GM20000 (cell line): ENCODE data around the gene TEX2.

Experiments
- DNase-seq: peaks from one replicate; pipeline ENCODE4 v3.0.0; 2012; ENCODE audit warnings: low spot score
- TF ChIP-seq, protein P1 (sequence below): IDR thresholded peaks from 2 replicates; pipeline ENCODE4 v1.5.1; 2012; ENCODE audit warnings: mild to moderate bottlenecking, control low read depth; ENCODE audit errors: extremely low read depth, missing control alignments

TEX2 gene

DNA sequence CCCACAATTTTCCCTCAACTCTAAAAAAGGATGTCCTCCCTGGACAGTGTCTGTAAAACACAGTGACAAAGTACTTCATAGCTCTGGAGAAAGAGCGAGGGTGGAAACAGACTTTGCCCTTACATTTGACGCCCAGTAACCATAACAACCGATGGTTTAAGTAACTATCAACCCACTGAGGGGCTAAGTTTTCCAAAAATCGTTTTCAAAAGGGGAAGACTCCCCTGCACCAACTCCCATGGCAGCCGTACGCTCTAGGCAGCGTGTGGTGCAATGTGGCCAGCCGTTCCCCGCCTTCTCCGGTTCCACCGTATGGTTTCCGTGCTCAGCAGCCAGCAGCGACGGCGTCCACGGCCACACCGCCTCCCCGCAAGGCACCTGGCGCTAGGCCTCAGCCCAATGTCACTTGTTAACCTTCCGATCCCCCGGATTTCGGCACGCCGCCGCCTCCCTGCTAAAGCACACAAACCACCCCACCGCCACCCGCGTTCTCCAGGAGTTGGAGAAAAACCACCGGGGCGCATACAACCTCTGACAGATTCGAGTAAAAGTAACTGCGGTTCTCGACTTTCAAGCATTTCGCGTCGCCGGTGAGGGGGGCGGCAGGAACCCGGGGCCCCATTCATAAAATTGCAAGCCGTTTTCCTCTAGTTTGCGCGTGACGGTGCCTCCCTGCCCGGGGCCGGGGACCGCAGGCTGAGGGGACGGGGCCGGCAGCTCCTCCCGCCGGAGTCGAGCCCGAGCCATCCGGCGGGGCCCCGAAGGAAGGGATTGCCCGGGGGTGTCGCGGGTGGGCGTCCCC is 661 bp downstream of the TEX2 start:
- TF ChIP-seq, protein P1, sequence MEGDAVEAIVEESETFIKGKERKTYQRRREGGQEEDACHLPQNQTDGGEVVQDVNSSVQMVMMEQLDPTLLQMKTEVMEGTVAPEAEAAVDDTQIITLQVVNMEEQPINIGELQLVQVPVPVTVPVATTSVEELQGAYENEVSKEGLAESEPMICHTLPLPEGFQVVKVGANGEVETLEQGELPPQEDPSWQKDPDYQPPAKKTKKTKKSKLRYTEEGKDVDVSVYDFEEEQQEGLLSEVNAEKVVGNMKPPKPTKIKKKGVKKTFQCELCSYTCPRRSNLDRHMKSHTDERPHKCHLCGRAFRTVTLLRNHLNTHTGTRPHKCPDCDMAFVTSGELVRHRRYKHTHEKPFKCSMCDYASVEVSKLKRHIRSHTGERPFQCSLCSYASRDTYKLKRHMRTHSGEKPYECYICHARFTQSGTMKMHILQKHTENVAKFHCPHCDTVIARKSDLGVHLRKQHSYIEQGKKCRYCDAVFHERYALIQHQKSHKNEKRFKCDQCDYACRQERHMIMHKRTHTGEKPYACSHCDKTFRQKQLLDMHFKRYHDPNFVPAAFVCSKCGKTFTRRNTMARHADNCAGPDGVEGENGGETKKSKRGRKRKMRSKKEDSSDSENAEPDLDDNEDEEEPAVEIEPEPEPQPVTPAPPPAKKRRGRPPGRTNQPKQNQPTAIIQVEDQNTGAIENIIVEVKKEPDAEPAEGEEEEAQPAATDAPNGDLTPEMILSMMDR: no peak
- DNase-seq: peak; percentile 66

DNA sequence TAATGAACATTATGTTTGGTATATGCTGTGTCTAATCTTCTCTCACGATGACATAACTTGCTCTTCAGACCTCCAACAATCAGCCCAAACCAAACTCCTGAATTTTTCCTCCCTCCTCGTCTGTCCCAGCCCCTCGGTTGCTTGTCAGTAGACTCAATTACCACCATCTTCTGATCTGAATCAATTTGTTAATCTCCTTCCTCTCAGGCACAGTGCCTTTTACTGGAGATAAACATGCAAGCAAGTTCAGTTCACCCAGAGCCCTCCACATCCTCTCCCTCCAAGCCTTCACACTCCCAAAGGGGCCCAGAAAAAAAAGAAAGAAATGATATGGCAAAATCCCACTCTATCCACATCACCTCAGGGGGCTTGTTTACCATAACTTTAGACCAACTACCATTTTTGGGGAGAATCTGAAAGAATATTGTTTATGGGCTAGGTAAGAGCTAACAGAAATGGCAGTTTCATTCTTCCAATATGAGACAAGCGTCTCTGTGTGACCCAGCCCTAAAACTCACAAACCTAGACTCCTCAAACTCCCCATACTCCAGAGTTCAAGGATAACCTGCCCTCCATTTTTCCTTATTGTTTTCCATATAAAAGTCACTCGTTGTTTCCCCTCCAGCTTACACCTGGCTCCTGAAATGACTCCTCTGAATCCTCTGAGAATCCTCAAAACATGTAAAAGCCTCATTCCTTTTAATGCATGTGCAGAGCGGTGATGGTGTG is 1.5 kb downstream of the TEX2 start:
- TF ChIP-seq, protein P1: no peak
- DNase-seq: no peak

DNA sequence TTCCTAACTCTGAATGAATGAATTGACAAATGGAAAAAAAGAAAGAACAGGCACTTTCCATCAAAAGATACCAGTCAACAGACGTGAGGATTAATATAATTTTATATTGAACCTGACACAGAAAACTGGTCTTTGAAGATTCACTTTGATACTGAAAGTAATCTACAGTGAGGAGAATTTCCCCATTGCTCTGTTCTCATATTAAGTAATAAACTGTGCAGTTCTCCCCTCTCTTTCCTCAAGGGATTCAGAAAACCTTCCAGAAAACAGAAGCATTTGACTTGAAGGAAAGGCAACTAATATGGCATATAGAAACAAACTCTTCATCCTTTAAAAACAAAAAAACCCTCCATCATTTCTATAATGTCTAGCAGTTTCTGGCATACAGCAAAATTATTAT is 2.2 kb downstream of the TEX2 start:
- no peak for DNase-seq
- TF ChIP-seq, protein P1: no peak

DNA sequence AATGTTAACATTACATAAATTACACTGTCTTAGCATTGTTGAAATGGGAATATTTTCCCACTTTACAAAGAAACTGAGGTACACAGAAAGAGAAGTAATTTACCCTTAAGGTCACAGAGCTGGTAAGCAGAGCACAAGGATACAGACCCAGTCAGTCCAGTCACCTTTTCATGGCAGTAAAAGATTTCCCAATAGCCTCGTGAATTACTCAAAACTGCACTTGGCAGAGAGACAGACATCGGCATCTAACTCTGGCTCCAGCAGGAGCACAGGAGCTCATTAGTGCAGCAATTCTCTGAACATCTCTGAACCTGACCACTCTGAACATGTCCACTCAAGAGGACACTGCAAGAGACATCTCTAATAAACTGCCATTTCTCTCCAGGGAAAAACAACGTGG is 3.1 kb downstream of the TEX2 start:
- DNase-seq: no peak
- TF ChIP-seq, protein P1: no peak

DNA sequence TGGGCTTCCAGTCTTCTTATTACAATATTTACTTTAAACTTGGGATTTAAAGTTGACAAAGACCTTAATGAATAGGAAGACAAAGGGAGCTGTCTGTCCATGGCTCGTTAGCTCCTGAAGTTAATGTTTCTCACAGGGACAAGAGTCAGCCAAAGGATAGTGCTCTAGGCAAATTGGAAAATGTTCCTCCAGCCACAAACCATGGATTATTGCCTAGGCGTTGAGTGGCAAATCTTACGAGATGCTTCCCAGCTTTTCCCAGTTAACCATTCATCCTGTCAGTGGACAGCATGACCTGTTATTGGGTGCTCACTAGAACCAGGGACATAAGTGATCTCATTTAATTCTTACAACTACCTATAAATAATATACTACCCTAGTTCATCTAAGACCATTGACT is 3.6 kb downstream of the TEX2 start:
- DNase-seq: no peak
- TF ChIP-seq, protein P1: no peak

DNA sequence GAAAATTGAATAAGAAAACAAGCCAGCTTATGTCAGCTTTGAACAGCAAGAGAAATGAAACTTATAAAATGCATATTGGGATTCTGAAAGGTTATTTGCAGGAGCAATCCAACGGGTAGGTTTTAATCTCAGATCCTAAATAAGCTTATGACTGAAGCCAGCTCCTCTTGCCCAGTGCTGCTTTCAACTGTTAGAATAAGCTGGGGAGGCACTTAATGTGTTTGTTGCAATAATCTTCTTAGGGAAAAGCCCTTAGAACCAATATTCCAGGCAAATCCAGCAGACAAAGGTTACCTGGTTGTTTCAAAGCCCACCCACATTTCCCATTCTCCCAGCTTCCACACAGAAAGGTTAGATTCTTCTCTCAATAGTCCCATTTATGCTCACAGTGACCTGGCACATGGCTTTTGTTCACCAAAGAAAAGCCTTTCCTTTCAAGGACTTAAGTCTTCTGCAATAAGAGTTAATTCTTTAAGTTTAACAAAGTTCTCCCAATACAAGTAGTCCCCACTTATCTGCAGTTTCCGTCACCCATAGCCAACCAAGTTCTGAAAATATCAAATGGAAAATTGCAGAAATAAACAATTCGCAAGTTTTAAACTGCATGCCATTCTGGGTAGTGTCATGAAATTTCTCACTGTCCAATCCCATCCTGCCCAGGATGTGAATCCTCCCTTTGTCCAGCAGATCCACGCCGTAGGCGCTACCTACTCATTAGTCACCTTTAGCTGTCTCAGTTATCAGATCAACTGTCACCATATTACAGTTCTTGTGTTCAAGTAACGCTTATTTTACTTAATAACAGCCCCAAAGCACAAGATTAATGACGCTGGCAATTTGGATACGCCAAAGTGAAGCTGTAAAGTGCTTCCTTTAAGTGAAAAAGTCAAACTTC is 5.9 kb downstream of the TEX2 start:
- TF ChIP-seq, protein P1: no peak
- no peak for DNase-seq

DNA sequence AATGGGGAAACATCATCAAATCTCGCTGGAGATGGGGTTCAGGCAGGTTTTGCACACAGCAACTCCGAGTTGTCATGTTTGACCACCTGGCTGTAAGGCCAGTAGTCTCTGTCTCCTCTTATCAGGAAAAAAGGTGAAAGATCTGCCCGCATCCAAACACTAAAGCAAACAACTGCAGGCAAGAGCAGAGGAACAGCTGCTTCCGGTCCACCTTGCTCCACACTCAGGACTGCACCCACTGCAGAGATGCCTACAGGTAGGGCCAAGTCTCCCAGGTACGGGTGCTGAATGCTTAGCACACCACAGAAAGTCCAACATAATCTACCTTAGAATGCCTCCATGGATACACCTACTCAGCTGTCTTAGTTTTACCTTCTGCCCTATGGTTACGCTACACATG is 7.3 kb downstream of the TEX2 start:
- no peak for DNase-seq
- TF ChIP-seq, protein P1: no peak
